SIG-M5 (cell line): ENCODE results near the gene GADD45A.
"Not testable (repeated sequence)": the region's sequence is repeated elsewhere in the genome, so short reads cannot be mapped to it uniquely, and the experiment has no call there.

Experiments
- DNase-seq: peaks from one replicate; lab custom pipeline; 2025; lab: John Stamatoyannopoulos, UW

GADD45A gene

GRCh38 chr1:67685067-67685557, at the start of gene GADD45A:
Gene GADD45A, plus strand, starts transcription at chr1:67685201. Its CDS starts 294 bp downstream, at chr1:67685495.
- peak; percentile 87 for DNase-seq

- no peak for DNase-seq
Observed at GRCh38 chr1:67636146-67636545, 48.9 kb upstream of the GADD45A start.

GRCh38 chr1:67639361-67639760, 45.6 kb upstream of the GADD45A start:
- DNase-seq = no peak

- no peak for DNase-seq
Observed at GRCh38 chr1:67642629-67643028, 42.4 kb upstream of the GADD45A start.

- no peak for DNase-seq
Observed at GRCh38 chr1:67644566-67644965, 40.4 kb upstream of the GADD45A start.

GRCh38 chr1:67645495-67646144, 39.4 kb upstream of the GADD45A start:
- no peak for DNase-seq

- no peak for DNase-seq
Observed at GRCh38 chr1:67646145-67647035, 38.6 kb upstream of the GADD45A start.

- DNase-seq = no peak
Observed at GRCh38 chr1:67647036-67647798, 37.8 kb upstream of the GADD45A start.

GRCh38 chr1:67647814-67648358, 37.1 kb upstream of the GADD45A start:
- DNase-seq = no peak

- no peak for DNase-seq
Observed at GRCh38 chr1:67648582-67649326, 36.2 kb upstream of the GADD45A start.

GRCh38 chr1:67650061-67650460, 34.9 kb upstream of the GADD45A start:
- no peak for DNase-seq

GRCh38 chr1:67651031-67651430, 34.0 kb upstream of the GADD45A start:
- DNase-seq = no peak

GRCh38 chr1:67652800-67653199, 32.2 kb upstream of the GADD45A start:
- DNase-seq = no peak

- no peak for DNase-seq
Observed at GRCh38 chr1:67653304-67653703, 31.7 kb upstream of the GADD45A start.

- DNase-seq = no peak
Observed at GRCh38 chr1:67655581-67655980, 29.4 kb upstream of the GADD45A start.

GRCh38 chr1:67657152-67657551, 27.8 kb upstream of the GADD45A start:
- not testable (repeated sequence) for DNase-seq

GRCh38 chr1:67659229-67659628, 25.8 kb upstream of the GADD45A start:
- no peak for DNase-seq

- no peak for DNase-seq
Observed at GRCh38 chr1:67662884-67663283, 22.1 kb upstream of the GADD45A start.

- DNase-seq = no peak
Observed at GRCh38 chr1:67664048-67664447, 21.0 kb upstream of the GADD45A start.

- not testable (repeated sequence) for DNase-seq
Observed at GRCh38 chr1:67665307-67665706, 19.7 kb upstream of the GADD45A start.

GRCh38 chr1:67666636-67667035, 18.4 kb upstream of the GADD45A start:
- DNase-seq = no peak
